GM19395 (cell line): ENCODE results near the gene SH3RF3.
"Not testable (repeated sequence)": the region's sequence is repeated elsewhere in the genome, so short reads cannot be mapped to it uniquely, and the experiment has no call there.

Source experiments
- ATAC-seq: cut with Tn5 transposase; IDR thresholded peaks from one replicate; pipeline ENCODE4 v1.9.1; 2021; ENCODE audit warnings: mild to moderate bottlenecking, moderate library complexity; ENCODE audit not compliant: unreplicated experiment

SH3RF3 gene

DNA sequence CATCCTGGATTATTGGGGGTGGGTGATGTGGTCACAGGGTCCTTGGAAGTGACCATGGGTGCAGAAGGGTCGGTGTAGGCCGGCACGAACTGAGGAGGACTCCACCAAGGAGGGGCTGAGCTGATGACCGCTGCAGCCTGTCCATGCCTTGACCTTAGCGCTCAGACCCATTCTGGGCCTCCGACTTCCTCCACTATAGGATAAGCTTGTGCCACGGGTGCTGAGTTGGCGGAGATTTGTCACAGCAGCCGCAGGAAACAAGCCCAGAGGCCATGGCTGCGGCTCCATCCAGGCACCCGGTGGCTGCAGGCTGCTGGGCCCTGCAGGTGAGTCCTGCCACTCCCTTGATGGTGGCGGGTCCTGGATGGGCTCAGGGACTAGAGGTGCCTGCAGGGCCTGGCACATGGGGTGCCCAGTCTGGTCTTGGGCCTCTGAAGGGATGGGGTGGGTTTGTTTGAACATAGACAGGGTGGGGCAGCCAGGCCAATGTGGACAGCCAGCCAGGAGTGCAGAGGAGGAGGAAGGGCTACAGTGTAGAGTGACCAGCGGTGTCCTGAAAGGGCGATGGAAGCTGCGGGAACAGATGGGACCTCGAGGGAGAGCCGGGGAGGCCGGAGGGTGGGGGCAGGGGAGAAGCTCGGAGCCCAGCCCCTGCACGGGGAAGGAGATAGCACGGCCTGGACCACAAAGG lies 400.0 kb downstream of the SH3RF3 start:
- ATAC-seq = no peak

- no peak for ATAC-seq
Observed at GRCh38 chr2:109529532-109530449, 400.8 kb downstream of the SH3RF3 start.

DNA sequence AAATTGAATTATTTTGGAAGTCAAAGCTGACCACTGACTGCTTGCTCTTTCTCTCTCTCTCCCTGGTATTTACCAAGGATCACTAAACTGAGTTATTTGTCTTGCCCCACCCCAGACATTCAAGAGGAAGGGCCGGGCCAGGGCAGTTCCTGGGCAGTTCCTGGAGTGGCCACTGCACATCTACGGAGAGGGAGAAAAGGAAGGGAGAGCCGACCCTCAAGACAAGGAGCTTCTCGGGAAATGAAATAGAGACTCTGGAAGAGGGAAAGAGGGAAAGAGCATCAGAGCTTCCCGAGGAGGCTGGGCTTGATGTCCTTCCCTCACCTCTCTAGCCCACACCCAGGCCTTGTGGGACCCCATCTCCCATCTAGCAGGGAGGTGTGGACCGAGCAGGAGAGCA lies 401.7 kb downstream of the SH3RF3 start:
- ATAC-seq = no peak

GRCh38 chr2:109531221-109531620 lies 402.2 kb downstream of the SH3RF3 start:
- no peak for ATAC-seq

DNA sequence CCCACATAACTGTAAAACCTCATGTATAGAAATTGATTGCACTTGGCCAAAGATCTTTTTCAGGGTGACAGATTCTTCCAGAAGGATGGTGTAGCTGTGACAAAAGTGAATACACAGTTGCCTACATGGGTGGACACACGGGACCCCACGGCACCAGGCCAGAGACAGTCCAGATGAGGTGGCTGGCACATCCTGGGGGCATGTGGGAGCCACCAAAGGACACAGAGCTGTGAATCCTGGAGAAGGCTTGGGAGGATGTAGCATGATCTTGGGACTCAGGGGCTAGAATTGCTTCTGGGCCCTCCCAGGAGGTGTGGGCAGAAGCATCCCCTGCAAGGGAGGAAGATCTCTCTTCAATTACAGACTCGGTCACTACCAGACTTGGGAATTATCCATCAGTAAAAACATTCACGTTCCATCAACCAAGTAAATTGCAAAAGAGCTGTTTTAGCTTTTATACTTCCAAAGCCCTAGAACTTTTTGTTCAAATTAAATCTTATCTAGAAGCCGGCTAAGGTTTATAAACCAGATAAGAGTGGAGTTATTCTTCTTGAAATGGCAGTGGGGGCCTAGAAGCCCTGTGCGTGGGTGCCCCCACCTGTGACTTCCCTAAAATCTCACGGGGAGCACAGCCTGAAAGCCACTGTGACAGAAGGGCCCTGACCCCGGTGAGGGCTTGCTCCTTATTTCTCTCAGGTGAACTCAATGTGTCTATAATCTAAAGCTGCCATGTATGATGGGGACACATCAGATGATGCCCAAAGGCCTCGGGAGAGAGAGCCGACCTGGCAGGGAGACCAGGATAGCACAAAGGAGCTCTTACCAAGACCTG lies 403.1 kb downstream of the SH3RF3 start:
- ATAC-seq = no peak

- ATAC-seq = no peak
Observed at GRCh38 chr2:109532728-109533076, 403.7 kb downstream of the SH3RF3 start.

GRCh38 chr2:109533823-109534222 lies 404.8 kb downstream of the SH3RF3 start:
- no peak for ATAC-seq

DNA sequence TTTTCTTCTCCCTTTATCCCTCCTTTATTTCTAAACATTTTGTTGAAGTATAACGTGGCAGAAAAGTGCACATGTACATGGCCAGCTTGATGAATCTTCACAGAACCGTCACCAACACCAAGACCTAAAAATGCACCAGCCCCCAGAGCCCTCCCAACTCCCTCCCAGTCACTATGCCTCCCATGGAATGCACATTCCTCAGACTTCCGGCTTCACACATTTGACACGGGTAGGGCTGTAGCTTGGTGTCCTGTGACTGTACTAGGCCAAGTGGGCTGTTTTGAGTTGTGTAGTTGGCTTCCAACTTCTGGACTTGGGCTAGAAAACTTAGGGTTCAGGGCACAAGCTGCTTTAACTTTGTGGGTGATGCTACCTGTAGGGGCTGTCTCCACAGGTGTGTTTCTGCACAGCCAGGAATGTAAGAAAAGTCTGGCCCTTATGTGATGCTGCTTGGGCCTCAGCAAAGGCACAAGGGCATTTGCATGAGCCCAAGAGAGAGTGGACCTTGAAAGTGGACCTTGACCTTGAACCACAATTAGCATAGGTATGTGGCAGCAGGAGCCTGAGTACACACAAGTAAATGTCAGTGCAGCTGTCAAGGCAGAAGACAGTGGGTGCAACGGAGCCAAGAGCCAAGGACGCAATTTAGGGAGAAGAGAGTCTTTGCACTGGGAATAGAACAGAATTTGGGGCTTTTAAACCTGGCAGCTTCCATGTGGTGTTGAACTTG lies 406.4 kb downstream of the SH3RF3 start:
- no peak for ATAC-seq

DNA sequence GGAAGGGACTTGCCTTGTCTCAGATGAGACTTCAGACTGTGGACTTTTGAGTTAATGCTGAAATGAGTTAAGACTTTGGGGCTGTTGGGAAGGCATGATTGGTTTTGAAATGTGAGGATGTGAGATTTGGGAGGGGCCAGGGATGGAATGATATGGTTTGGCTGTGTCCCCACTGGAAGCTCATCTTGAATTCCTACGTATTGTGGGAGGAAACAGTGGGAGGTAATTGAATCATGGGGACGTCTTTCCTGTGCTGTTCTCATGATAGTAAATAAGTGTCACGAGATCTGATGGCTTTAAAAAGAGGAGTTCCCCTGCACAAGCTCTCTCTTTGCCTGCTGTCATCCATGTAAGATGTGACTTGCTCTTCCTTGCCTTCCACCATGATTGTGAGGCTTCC lies 407.6 kb downstream of the SH3RF3 start:
- ATAC-seq = not testable (repeated sequence)

GRCh38 chr2:109537565-109538222 lies 408.7 kb downstream of the SH3RF3 start:
- ATAC-seq = no peak

- no peak for ATAC-seq
Observed at GRCh38 chr2:109538546-109538945, 409.5 kb downstream of the SH3RF3 start.

DNA sequence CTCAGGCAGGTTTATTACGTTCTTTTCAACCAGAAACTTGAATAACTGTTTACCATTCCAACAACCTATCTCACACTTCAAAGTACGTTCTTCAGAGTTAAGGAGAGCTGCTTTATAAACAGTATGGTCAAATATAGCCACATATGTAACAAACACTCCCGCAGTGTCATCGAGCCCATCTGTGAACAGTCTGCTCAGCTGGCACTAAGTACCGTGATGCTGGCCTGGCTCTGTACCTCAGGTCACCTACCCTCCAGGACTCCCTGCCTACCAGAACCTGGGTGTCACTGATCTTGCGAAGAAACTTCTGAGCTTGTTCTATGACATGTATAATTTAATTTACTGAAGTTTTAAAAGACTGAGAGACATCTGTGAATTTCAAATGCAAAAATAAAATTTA lies 413.4 kb downstream of the SH3RF3 start:
- ATAC-seq = no peak

DNA sequence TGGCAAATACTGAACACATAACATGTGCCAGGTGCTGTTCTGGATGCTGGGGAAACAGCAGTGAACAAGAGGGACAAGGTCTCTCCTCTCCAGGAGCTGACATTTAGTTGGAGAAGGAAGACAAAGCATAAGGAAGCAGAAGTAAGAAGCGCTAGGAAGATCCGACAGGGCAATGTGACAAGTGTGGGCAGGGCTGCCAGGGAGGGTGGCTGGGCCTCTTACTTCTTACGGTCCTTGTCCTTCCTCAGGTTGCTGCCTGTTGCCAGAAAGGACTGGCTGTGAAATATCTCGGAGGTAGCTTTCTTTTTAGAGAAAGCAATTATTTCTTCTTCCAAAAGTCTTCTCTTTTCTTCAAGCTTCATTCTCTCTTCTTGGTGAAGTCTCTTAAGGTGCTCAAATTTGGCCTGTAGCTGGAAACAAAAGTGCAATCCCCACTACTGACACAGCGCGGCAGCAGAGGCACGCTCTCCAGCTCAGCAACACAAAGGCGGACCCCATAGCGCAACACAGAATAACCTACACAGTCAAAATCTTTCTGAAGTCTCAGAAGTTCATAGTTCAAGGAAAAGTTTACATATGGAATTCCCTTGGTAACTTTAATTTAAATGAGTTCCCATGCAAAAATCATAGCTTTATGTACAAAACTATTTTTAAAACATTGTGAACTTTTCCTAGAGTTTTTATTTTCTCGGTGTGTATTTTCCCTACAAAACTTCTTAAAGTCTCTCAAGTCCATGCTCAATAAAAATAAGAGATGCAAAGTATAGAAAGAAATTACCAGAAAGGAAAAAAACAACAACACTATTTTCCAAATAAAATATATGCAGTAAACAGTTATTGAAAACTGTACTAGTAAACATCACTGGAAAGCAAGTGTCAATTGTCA lies 417.1 kb downstream of the SH3RF3 start:
- ATAC-seq = peak; percentile 88

- no peak for ATAC-seq
Observed at GRCh38 chr2:109547280-109547679, 418.3 kb downstream of the SH3RF3 start.

GRCh38 chr2:109549016-109549590 lies 420.1 kb downstream of the SH3RF3 start:
- ATAC-seq = no peak
